Measurements from ENCODE around the gene HIRIP3.

DNA sequence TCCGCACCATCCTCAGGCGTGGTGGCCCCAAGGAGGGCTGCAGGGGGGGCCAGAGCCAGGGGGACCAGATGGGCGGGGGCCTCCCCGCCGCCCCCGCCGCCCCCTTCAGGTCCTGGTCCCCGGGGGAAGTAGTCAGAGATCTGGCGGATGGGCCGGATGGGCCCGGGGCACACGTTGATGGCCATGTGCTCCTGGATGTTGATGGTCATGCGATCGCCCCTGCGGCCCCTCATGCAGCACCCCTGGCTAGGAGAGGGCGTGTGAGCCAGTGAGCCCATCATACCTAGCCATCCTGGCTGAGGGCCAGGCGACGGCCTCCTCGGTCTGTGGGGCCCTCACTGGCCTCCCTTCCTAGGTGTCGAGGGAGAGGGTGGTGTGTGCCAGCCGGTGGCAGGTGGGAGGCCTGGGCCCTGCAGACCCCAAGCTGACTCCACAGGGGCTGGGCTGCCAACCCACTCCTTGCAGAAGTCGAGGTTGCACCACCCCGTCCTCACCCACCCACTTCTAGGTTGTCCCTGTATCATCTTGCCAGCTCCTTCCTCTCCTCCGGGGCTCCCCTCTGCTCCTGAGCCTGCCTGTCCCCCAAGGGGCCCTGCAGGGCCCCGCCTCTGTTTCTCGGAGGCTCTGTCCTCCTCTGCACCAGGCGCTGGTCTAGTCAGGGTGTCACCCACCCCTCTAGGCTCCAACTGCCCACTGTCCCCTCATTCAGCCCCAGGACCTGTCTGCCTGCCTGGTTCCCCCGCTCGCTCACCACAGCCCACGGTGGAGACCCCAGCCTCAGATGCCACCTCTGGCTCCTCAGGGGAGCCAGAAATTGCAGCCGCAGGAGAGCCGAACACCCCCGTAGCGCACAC lies 14.8 kb upstream of the HIRIP3 start:
- TF ChIP-seq, protein P1, sequence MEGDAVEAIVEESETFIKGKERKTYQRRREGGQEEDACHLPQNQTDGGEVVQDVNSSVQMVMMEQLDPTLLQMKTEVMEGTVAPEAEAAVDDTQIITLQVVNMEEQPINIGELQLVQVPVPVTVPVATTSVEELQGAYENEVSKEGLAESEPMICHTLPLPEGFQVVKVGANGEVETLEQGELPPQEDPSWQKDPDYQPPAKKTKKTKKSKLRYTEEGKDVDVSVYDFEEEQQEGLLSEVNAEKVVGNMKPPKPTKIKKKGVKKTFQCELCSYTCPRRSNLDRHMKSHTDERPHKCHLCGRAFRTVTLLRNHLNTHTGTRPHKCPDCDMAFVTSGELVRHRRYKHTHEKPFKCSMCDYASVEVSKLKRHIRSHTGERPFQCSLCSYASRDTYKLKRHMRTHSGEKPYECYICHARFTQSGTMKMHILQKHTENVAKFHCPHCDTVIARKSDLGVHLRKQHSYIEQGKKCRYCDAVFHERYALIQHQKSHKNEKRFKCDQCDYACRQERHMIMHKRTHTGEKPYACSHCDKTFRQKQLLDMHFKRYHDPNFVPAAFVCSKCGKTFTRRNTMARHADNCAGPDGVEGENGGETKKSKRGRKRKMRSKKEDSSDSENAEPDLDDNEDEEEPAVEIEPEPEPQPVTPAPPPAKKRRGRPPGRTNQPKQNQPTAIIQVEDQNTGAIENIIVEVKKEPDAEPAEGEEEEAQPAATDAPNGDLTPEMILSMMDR (IDR thresholded peaks at IDR 0.05) = no peak
- TF ChIP-seq EZH2 (IDR thresholded peaks at IDR 0.05) (no peak), EZH2phosphoT487 (IDR thresholded peaks at IDR 0.05) (no peak)
